ENCODE data around the gene SLC15A2. TPM values are rescaled to one million over a fixed set of nuclear protein-coding genes. Genes with fewer than 3 reads are reported as not detected.
"Not testable (repeated sequence)": the region's sequence is repeated elsewhere in the genome, so short reads cannot be mapped to it uniquely, and the experiment has no call there.

The SLC15A2 gene, protein sequence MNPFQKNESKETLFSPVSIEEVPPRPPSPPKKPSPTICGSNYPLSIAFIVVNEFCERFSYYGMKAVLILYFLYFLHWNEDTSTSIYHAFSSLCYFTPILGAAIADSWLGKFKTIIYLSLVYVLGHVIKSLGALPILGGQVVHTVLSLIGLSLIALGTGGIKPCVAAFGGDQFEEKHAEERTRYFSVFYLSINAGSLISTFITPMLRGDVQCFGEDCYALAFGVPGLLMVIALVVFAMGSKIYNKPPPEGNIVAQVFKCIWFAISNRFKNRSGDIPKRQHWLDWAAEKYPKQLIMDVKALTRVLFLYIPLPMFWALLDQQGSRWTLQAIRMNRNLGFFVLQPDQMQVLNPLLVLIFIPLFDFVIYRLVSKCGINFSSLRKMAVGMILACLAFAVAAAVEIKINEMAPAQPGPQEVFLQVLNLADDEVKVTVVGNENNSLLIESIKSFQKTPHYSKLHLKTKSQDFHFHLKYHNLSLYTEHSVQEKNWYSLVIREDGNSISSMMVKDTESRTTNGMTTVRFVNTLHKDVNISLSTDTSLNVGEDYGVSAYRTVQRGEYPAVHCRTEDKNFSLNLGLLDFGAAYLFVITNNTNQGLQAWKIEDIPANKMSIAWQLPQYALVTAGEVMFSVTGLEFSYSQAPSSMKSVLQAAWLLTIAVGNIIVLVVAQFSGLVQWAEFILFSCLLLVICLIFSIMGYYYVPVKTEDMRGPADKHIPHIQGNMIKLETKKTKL
- 1 to 10 TPM in 2 of 4 donors, under 1 TPM in 2; 0.53 to 6.6 (median 2.1) TPM for total RNA-seq

DNA sequence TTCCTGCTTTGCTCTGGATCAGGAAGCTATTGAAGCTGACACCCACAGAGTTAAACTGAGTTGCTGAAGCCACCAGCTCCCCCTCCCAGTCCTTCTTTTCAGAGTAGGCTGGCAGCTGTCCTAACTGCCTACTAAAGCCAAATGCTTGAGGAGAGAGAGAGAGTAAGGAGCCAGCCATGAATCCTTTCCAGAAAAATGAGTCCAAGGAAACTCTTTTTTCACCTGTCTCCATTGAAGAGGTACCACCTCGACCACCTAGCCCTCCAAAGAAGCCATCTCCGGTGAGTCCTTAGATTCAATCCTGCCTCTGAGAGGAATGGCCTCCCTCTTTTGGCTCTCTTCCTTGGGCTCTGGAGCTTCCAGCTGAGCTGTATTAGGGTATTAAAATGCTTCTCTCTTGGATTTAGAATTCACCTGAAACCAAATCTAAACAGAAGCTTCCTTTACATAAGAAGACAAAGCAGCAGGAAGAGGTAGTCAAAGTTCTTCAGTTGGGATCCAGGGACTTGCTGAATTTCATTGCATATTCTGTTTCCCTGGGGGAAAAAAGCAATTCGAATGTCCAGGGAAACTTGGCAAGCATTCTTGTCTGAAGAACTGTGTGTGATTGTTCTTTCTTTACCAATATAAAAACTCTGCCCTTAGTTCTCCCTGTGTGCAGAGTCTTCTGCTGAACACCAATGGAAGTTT, at the start of gene SLC15A2:
Gene SLC15A2, plus strand, starts transcription at position 101 of the 690 bp plus-strand sequence. Its CDS starts 76 bp downstream, at position 177.
- DNase-seq = no peak
- Histone ChIP-seq H3K27me3 (no peaks in the 10 kb centered on the region), H3K4me1 (no peaks in the 10 kb centered on the region), H3K27ac (no peak within 1 kb of the TSS), H3K36me3 (no peaks in the 10 kb centered on the region), H3K9me3 (no peaks in the 10 kb centered on the region), H3K4me3 (no peak within 1 kb of the TSS)
- TF ChIP-seq, protein P1, sequence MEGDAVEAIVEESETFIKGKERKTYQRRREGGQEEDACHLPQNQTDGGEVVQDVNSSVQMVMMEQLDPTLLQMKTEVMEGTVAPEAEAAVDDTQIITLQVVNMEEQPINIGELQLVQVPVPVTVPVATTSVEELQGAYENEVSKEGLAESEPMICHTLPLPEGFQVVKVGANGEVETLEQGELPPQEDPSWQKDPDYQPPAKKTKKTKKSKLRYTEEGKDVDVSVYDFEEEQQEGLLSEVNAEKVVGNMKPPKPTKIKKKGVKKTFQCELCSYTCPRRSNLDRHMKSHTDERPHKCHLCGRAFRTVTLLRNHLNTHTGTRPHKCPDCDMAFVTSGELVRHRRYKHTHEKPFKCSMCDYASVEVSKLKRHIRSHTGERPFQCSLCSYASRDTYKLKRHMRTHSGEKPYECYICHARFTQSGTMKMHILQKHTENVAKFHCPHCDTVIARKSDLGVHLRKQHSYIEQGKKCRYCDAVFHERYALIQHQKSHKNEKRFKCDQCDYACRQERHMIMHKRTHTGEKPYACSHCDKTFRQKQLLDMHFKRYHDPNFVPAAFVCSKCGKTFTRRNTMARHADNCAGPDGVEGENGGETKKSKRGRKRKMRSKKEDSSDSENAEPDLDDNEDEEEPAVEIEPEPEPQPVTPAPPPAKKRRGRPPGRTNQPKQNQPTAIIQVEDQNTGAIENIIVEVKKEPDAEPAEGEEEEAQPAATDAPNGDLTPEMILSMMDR (IDR thresholded peaks at IDR 0.05) = no peak
- no peak for TF ChIP-seq POLR2A (IDR thresholded peaks at IDR 0.05)

DNA sequence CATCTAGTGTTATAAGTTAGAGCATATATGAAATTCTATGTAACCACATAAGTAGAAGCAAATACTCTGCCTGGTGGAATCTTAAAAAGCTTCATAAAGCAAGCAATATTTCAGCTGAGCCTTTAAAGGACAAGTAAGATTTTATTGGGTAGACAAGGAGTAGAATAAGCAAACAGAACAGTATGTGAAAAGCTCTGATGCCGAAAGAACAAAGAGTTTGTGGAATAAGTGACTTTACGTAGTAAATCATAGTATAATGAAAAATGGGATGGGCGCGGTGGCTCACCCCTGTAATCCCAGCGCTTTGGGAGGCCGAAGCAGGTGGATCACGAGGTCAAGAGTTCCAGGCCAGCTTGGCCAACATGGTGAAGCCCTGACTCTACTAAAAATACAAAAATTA, 49.3 kb upstream of the SLC15A2 start:
- DNase-seq = no peak
- Histone ChIP-seq H3K4me3 (no peak overlapping the region), H3K4me1 (no peaks in the 10 kb centered on the region), H3K36me3 (no peaks in the 10 kb centered on the region), H3K9me3 (no peaks in the 10 kb centered on the region), H3K27ac (no peak overlapping the region), H3K27me3 (no peaks in the 10 kb centered on the region)
- TF ChIP-seq, protein P1 (IDR thresholded peaks at IDR 0.05) = no peak
- no peak for TF ChIP-seq POLR2A (IDR thresholded peaks at IDR 0.05)

DNA sequence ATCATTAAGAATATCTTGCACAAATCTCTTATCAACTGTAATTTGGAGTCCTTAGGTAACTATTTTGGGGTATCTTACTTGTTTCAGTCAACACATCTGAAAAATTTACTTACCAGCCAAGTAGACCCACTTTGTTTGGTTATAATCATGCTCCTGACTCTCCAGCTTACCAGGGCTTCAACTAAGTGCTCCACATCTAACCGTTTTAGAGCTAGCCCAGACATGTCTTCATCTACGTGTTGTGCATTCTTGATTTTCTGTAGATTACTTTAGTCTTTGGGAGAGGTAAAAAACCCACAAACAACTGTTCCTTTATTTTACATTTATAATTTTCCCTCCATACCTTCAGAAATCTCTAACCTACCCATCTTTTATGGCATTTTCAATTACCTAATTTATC, 41.9 kb upstream of the SLC15A2 start:
- no peak overlapping the region for H3K27ac ChIP-seq
- TF ChIP-seq, protein P1 (IDR thresholded peaks at IDR 0.05) = no peak
- no peak for TF ChIP-seq POLR2A (IDR thresholded peaks at IDR 0.05)
- DNase-seq = no peak

DNA sequence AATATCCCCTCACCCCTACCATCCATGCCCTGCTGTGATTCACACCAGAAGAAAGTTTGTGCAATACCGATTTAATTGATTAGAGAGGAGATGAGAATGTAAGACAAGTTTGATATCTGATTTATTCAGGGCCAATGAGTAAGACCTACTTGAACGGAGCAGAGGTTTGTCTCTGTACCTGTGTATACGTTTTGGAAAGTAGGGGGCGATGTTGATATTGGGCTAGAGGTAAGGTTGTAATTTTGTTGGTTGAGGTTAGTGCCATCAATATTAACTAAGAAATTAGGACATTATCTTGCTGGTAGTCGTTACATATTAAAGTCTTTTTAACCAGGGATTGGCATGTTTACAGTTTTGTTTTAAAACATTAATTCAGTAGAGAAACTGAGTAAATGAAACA, 38.6 kb upstream of the SLC15A2 start:
- H3K27ac ChIP-seq = no peak overlapping the region
- TF ChIP-seq, protein P1 (IDR thresholded peaks at IDR 0.05) = peak in 3 of 6 experiments; percentile 12 to 18 (median 13)
- TF ChIP-seq POLR2A (IDR thresholded peaks at IDR 0.05) = no peak
- H3K9me3 ChIP-seq = no peaks in the 10 kb centered on the region
- H3K4me1 ChIP-seq = no peaks in the 10 kb centered on the region
- no peak overlapping the region for H3K4me3 ChIP-seq
- no peaks in the 10 kb centered on the region for H3K36me3 ChIP-seq
- no peaks in the 10 kb centered on the region for H3K27me3 ChIP-seq
- DNase-seq = no peak

More for the DNA sequence above, 41.9 kb upstream of the SLC15A2 start:
- no peaks in the 10 kb centered on the region for H3K4me1 ChIP-seq
- H3K4me3 ChIP-seq = no peak overlapping the region
- H3K36me3 ChIP-seq = no peaks in the 10 kb centered on the region
- H3K27me3 ChIP-seq = no peaks in the 10 kb centered on the region
- no peaks in the 10 kb centered on the region for H3K9me3 ChIP-seq

DNA sequence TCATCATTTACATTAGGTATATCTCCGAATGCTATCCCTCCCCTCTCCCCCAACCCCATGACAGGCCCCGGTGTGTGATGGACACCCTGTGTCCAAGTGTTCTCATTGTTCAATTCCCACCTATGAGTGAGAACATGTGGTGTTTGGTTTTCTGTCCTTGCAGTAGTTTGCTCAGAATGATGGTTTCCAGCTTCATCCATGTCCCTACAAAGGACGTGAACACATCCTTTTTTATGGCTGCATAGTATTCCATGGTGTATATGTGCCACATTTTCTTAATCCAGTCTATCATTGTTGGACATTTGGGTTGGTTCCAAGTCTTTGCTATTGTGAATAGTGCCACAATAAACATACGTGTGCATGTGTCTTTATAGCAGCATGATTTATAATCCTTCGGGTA, 36.4 kb upstream of the SLC15A2 start:
- not testable (repeated sequence) for H3K36me3 ChIP-seq, H3K27ac ChIP-seq, H3K9me3 ChIP-seq, DNase-seq, H3K4me3 ChIP-seq, H3K4me1 ChIP-seq, H3K27me3 ChIP-seq

DNA sequence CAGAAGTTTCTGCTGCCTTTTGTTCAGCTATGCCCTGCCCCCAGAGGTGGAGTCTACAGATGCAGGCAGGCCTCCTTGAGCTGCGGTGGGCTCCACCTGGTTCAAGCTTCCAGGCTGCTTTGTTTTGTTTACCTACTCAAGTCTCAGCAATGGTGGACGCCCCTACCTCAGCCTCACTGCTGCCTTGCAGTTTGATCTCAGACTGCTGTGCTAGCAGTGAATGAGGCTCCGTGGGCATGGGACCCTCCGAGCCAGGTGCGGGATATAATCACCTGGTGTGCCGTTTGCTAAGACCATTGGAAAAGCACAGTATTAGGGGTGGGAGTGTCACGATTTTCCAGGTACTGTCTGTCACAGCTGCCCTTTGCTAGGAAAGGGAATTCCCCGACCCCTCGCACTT, 31.0 kb upstream of the SLC15A2 start:
- H3K36me3 ChIP-seq, DNase-seq: not testable (repeated sequence)

More for the DNA sequence above, 31.0 kb upstream of the SLC15A2 start:
- not testable (repeated sequence) for H3K27me3 ChIP-seq, H3K4me1 ChIP-seq, H3K27ac ChIP-seq, H3K4me3 ChIP-seq, H3K9me3 ChIP-seq

Data from Peyer's patch (tissue), 4 donors.